HCT116 (cell line): ENCODE measurements around the gene SLC15A2. TPM values are rescaled to one million over a fixed set of nuclear protein-coding genes. Genes with fewer than 3 reads are reported as not detected.

Source experiments
- ATAC-seq: fragments of 200-7000 bp; cut with Tn5 transposase; 2 replicates; pipeline ENCODE4 v1.9.1; 2020; ENCODE audit warnings: mild to moderate bottlenecking, moderate library complexity
- BruUV-seq: library from RNA; stranded (reverse); fragments of 400-500 nt; replicated peaks from 2 replicates; lab custom pipeline; 2021; lab: Mats Ljungman, UMichigan
- CTCF ChIA-PET: fragments of 300-600 bp; sonication (Branson Sonifier 250); formaldehyde crosslinking; loops from one replicate; lab custom pipeline; 2021; ENCODE audit warnings: antibody characterized with exemption; lab: Charles Lee
- POLR2A ChIA-PET: fragments of 300-600, 350-600 bp; sonication (Branson Sonifier 250); formaldehyde crosslinking; loops from one replicate; lab custom pipeline; 2021; ENCODE audit warnings: antibody characterized with exemption; lab: Charles Lee
- RAD21 ChIA-PET, 2 experiments: fragments of 300-600 bp; sonication (Branson Sonifier 250); formaldehyde crosslinking; loops; one replicate each; lab custom pipeline; 2023; ENCODE audit warnings: low total read pairs in 2 of 2; ENCODE audit not compliant: uncharacterized antibody in 2 of 2, unreplicated experiment in 2 of 2, low non-redundant PET in 1 of 2; lab: Charles Lee
- DNase-seq: peaks from one replicate; pipeline ENCODE4 v3.0.0-alpha.2; 2010; ENCODE audit warnings: low read depth, low spot score
- H2AFZ ChIP-seq: fragments of 200-600 bp; shearing (Covaris generic), sonication (generic); 2 replicates; pipeline ENCODE4 v1.6.1; 2017; ENCODE audit warnings: low read depth, mixed run types, mixed read lengths, antibody characterized with exemption, low read length; ENCODE audit not compliant: poor library complexity, severe bottlenecking
- H3K27ac ChIP-seq: 2 replicates; pipeline ENCODE4 v1.5.1; 2012; ENCODE audit warnings: low read depth, low read length
- H3K27me3 ChIP-seq: fragments of 200-600 bp; sonication (generic); 2 replicates; pipeline ENCODE4 v1.6.1; 2016; ENCODE audit warnings: mixed run types, low read length, mixed read lengths; ENCODE audit not compliant: insufficient read depth
- H3K36me3 ChIP-seq, 2 experiments: fragments of 200-500 bp in 1 of 2; fragments of 200-600 bp in 1 of 2; sonication (Bioruptor generic) in 1 of 2; sonication (generic) in 1 of 2; 2 replicates each; pipeline versions ENCODE4 v1.5.1 to v1.6.1; 2014 to 2016; ENCODE audit warnings: low read length in 2 of 2, inconsistent platforms in 1 of 2, mixed read lengths in 1 of 2, mixed run types in 1 of 2; ENCODE audit not compliant: insufficient read depth in 2 of 2, control insufficient read depth in 1 of 2
- H3K4me1 ChIP-seq, 2 experiments: fragments of 200-600 bp in 1 of 2; sonication (generic) in 1 of 2; 2 replicates each; pipeline versions ENCODE4 v1.5.1 to v1.6.1; 2012 to 2017; ENCODE audit warnings: low read length in 2 of 2, inconsistent platforms in 1 of 2, mild to moderate bottlenecking in 1 of 2, mixed read lengths in 1 of 2, mixed run types in 1 of 2, moderate library complexity in 1 of 2; ENCODE audit not compliant: insufficient read depth in 2 of 2, control insufficient read depth in 1 of 2
- H3K4me2 ChIP-seq: fragments of 200-600 bp; sonication (generic); 2 replicates; pipeline ENCODE4 v1.6.1; 2017; ENCODE audit warnings: mixed run types, low read length, mixed read lengths
- H3K4me3 ChIP-seq, 2 experiments: fragments of 200-600 bp in 1 of 2; sonication (generic) in 1 of 2; replicated peaks in 1 of 2; 2 replicates each; pipeline ENCODE4 v1.5.1; 2011 to 2016; ENCODE audit warnings: low read length in 2 of 2, control low read depth in 1 of 2, low read depth in 1 of 2, mild to moderate bottlenecking in 1 of 2, mixed read lengths in 1 of 2, mixed run types in 1 of 2
- H3K79me2 ChIP-seq: fragments of 200-600 bp; sonication (generic); 2 replicates; pipeline ENCODE4 v1.6.1; 2017; ENCODE audit warnings: mild to moderate bottlenecking, mixed run types, low read length, moderate library complexity, mixed read lengths; ENCODE audit not compliant: insufficient read depth
- H3K9ac ChIP-seq: fragments of 200-600 bp; sonication (generic); 2 replicates; pipeline ENCODE4 v1.6.1; 2016; ENCODE audit warnings: low read length, mixed read lengths
- H3K9me2 ChIP-seq: fragments of 200-600 bp; sonication (generic), shearing (Covaris generic); 2 replicates; pipeline ENCODE4 v1.6.1; 2017; ENCODE audit warnings: mixed run types, mild to moderate bottlenecking, moderate library complexity; ENCODE audit not compliant: insufficient read depth
- H3K9me3 ChIP-seq, 2 experiments: fragments of 200-500 bp in 1 of 2; fragments of 200-600 bp in 1 of 2; sonication (Bioruptor generic) in 1 of 2; sonication (generic) in 1 of 2; 2 replicates each; pipeline ENCODE4 v1.6.1; 2014 to 2017; ENCODE audit warnings: low read length in 2 of 2, mixed read lengths in 2 of 2, inconsistent platforms in 1 of 2, low read depth in 1 of 2, mild to moderate bottlenecking in 1 of 2, mixed run types in 1 of 2, moderate library complexity in 1 of 2; ENCODE audit not compliant: control insufficient read depth in 1 of 2, insufficient read depth in 1 of 2
- H4K20me1 ChIP-seq: fragments of 200-600 bp; sonication (generic), shearing (Covaris generic); 2 replicates; pipeline ENCODE4 v1.6.1; 2017; ENCODE audit warnings: mixed run types, mild to moderate bottlenecking, moderate library complexity; ENCODE audit not compliant: insufficient read depth
- EGR1 ChIP-seq: IDR thresholded peaks from 2 replicates; pipeline ENCODE4 v1.6.1; 2012; ENCODE audit warnings: low read depth
- ELF1 ChIP-seq: IDR thresholded peaks from 2 replicates; pipeline ENCODE4 v1.6.1; 2012; ENCODE audit warnings: low read depth, borderline replicate concordance
- EZH2 ChIP-seq: fragments of 200-600 bp; sonication (generic); IDR thresholded peaks from 2 replicates; pipeline ENCODE4 v1.6.1; 2017; ENCODE audit warnings: antibody characterized with exemption, mixed run types
- POLR2A ChIP-seq: IDR thresholded peaks from 2 replicates; pipeline ENCODE4 v1.7.0; 2011; ENCODE audit warnings: borderline replicate concordance; ENCODE audit not compliant: insufficient read depth, insufficient read length; ENCODE audit errors: extremely low read depth
- SIN3A ChIP-seq: IDR thresholded peaks from 2 replicates; pipeline ENCODE4 v1.6.1; 2012; ENCODE audit warnings: low read depth
- YY1 ChIP-seq: IDR thresholded peaks from 2 replicates; pipeline ENCODE4 v1.6.1; 2011; ENCODE audit warnings: low read length, low read depth, moderate library complexity, mild to moderate bottlenecking; ENCODE audit not compliant: insufficient replicate concordance; ENCODE audit errors: extremely low read depth
- ZBTB33 ChIP-seq: IDR thresholded peaks from 2 replicates; pipeline ENCODE4 v1.6.1; 2011; ENCODE audit warnings: mild to moderate bottlenecking, low read length, moderate library complexity; ENCODE audit not compliant: insufficient replicate concordance; ENCODE audit errors: extremely low read depth
- ZFX ChIP-seq: fragments of 450-650 bp; IDR thresholded peaks from 2 replicates; pipeline ENCODE4 v1.6.1; 2017
- intact Hi-C: fragments of 100-400 bp; cut with micrococcal nuclease; formaldehyde crosslinking; loops from 2 replicates; pipeline ENCODE4 v1.10.0; 2022
- total RNA-seq: library from RNA; stranded (reverse); gene quantifications from one replicate; pipeline ENCODE4 v1.2.1, GENCODE V29; 2021; ENCODE audit not compliant: unreplicated experiment
- TF ChIP-seq, protein P1 (sequence below): IDR thresholded peaks from 2 replicates; pipeline ENCODE4 v1.6.1; 2012

The SLC15A2 gene
- total RNA-seq, 1 experiment from 2014 or later, result 0.96 TPM

DNA sequence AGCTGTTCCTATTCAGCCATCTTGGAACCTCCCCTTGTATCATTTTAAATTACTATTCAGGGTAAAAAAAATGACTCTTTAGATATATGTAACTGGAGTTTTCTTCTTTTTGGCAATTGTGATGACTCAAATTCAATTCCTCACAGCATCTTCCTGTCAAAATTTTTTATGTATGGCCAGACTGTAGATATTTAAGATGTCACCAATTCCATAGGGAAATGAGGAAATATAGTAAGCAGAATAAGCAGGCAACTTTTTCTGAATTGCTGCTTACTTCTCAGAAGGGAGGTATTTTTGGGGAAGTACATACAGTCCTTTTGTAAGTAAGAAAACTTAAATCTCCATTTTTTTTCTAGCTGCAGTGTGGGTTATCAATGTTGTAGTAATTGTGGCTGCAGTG, 30.4 kb upstream of the SLC15A2 start (continued):
- TF ChIP-seq SIN3A, result no peak

DNA sequence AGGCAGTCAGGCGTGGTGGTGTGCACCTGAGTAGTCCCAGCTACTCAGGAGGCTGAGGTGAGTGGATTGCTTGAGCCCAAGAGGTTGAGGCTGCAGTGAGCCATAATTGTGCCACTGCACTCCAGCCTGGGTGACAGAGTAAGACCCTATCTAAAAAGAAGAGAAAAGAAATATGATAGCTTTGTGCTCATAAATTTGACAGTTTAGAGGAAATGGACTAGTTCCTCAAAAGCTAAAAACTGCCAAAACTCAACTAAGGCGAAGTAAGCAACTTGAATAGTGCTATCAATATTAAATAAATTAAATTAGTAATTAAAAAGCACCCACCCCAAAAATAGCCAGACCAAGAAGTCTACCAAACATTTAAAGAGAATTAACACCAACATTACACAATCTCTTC, 24.5 kb upstream of the SLC15A2 start:
- TF ChIP-seq ZBTB33 (no peak), EZH2 (no peak), POLR2A (no peak), EGR1 (no peak), YY1 (no peak), ZFX (no peak), SIN3A (no peak), ELF1 (no peak)
- TF ChIP-seq, protein P1, sequence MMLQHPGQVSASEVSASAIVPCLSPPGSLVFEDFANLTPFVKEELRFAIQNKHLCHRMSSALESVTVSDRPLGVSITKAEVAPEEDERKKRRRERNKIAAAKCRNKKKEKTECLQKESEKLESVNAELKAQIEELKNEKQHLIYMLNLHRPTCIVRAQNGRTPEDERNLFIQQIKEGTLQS, result no peak
- no peak overlapping the region for H3K27ac ChIP-seq
- ChIA-PET POLR2A (no interaction called here), CTCF (no interaction called here), RAD21 (no interaction called here)
- H3K9me3 ChIP-seq, result no peaks in the 10 kb centered on the region
- H3K4me1 ChIP-seq, result no peaks in the 10 kb centered on the region
- no peaks in the 10 kb centered on the region for H3K36me3 ChIP-seq
- ATAC-seq (no peak), DNase-seq (no peak)
- intact Hi-C loops, result loop anchor here (10.0 kb wide), 1 partner anchor 385 kb away; no protein-coding TSS in a partner anchor
- H3K4me3 ChIP-seq, result no peak overlapping the region
- no peaks in the 10 kb centered on the region for H3K79me2 ChIP-seq
- no peaks in the 10 kb centered on the region for H3K9me2 ChIP-seq
- H3K9ac ChIP-seq, result no peak overlapping the region
- no peaks in the 10 kb centered on the region for H4K20me1 ChIP-seq
- no peak overlapping the region for H3K4me2 ChIP-seq
- no peak overlapping the region for H2AFZ ChIP-seq
- BruUV-seq, result no TSS peak
- no peaks in the 10 kb centered on the region for H3K27me3 ChIP-seq
